Measurements from ENCODE around the gene FIGNL1. TPM values are rescaled to one million over a fixed set of nuclear protein-coding genes. Genes with fewer than 3 reads are reported as not detected.
"Not testable (repeated sequence)": the region's sequence is repeated elsewhere in the genome, so short reads cannot be mapped to it uniquely, and the experiment has no call there.

The FIGNL1 gene
- polyA plus RNA-seq, 1 donor: 12.0 TPM

- DNase-seq: no peak
Observed at GRCh38 chr7:50470250-50471163, 20.4 kb upstream of the FIGNL1 start.

- no peak for DNase-seq
Observed at GRCh38 chr7:50469181-50469580, 19.0 kb upstream of the FIGNL1 start.

- peak; percentile 80 for DNase-seq
Observed at GRCh38 chr7:50467817-50468610, 17.9 kb upstream of the FIGNL1 start.

- peak; percentile 11 for DNase-seq
Observed at GRCh38 chr7:50466815-50467585, 16.9 kb upstream of the FIGNL1 start.

GRCh38 chr7:50463035-50463434, 12.9 kb upstream of the FIGNL1 start:
- DNase-seq: no peak

- DNase-seq: no peak
Observed at GRCh38 chr7:50462361-50462760, 12.2 kb upstream of the FIGNL1 start.

GRCh38 chr7:50461695-50462094, 11.5 kb upstream of the FIGNL1 start:
- no peak for DNase-seq

- DNase-seq: not testable (repeated sequence)
Observed at GRCh38 chr7:50459183-50459582, 9.0 kb upstream of the FIGNL1 start.

- not testable (repeated sequence) for DNase-seq
Observed at GRCh38 chr7:50458651-50459050, 8.5 kb upstream of the FIGNL1 start.

- no peak for DNase-seq
Observed at GRCh38 chr7:50456371-50457123, 6.4 kb upstream of the FIGNL1 start.

- no peak for DNase-seq
Observed at GRCh38 chr7:50455658-50456057, 5.5 kb upstream of the FIGNL1 start.

- DNase-seq: no peak
Observed at GRCh38 chr7:50454968-50455367, 4.8 kb upstream of the FIGNL1 start.

GRCh38 chr7:50450590-50451032, 461 bp upstream of the FIGNL1 start:
- no peak for DNase-seq

- no peak for DNase-seq
Observed at GRCh38 chr7:50449501-50449880, 659 bp downstream of the FIGNL1 start.

- no peak for DNase-seq
Observed at GRCh38 chr7:50448823-50449222, 1.3 kb downstream of the FIGNL1 start.

- no peak for DNase-seq
Observed at GRCh38 chr7:50446542-50446960, 3.6 kb downstream of the FIGNL1 start.

- DNase-seq: no peak
Observed at GRCh38 chr7:50436133-50436806, 13.9 kb downstream of the FIGNL1 start.

GRCh38 chr7:50431722-50432305, 18.3 kb downstream of the FIGNL1 start:
- DNase-seq: no peak

- no peak for DNase-seq
Observed at GRCh38 chr7:50431316-50431715, 18.8 kb downstream of the FIGNL1 start.

- DNase-seq: no peak
Observed at GRCh38 chr7:50428911-50429310, 21.2 kb downstream of the FIGNL1 start.

GRCh38 chr7:50427518-50427917, 22.6 kb downstream of the FIGNL1 start:
- no peak for DNase-seq
